C4-2B (cell line): ENCODE data around the gene ZSCAN10.

Experiments used
- H3K27ac ChIP-seq: fragments of 450-650 bp; 2 replicates; pipeline ENCODE4 v1.5.1; 2017
- CTCF ChIP-seq: fragments of 450-650 bp; conservative IDR thresholded peaks from 2 replicates; pipeline ENCODE4 v1.5.1; 2017; ENCODE audit warnings: mild to moderate bottlenecking
- ZFX ChIP-seq: fragments of 450-650 bp; IDR thresholded peaks from 2 replicates; pipeline ENCODE4 v1.6.1; 2017

Gene ZSCAN10

DNA sequence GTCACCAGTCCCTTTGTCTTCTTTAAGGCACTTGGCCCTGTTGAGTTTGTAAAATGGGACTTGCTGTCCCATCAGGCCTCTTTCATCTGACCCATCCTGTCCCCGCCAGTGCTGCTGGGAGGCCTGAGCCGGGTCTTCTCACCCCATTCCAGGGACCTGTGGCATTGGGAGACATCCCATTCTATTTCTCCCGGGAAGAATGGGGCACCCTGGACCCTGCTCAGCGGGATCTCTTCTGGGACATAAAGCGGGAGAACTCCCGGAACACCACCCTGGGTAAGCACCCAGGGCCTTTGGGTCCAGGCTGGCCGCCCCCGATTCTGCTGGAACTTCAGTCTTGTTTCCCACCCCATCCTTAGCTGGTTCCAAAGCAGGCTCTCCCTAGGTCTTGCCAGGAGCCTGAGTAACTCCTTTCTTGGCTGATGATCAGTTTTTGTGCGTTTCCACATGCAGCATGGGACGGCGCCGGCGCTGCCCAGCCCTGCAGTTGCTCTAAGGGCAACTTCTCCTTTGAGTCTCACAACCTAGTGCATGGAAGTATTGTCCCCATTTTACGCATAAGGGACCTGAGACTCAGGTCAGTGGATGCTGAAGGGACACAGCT lies 39.8 kb upstream of the ZSCAN10 start:
- TF ChIP-seq ZFX = no peak
- no peak for TF ChIP-seq CTCF
- H3K27ac ChIP-seq = no peak overlapping the region

DNA sequence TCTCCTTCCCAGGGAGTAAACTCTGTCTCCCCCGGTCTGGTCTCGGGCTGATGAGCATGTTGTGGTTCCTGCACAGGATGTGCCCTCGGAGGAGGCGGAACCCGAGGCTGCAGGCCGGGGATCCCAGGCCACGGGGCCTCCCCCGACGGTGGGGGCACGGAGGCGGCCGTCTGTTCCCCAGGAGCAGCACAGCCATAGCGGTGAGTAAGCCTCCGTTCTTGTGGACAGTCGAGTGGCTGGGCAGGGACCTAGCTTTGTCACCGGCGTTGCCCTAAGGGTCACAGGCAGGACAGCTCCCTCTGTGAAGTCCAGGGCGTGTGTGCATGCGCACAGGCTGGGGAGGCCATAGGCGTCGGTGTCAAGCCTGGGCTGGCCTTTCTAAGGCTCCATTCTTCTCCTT lies 39.2 kb upstream of the ZSCAN10 start:
- TF ChIP-seq ZFX = no peak
- H3K27ac ChIP-seq = no peak overlapping the region

DNA sequence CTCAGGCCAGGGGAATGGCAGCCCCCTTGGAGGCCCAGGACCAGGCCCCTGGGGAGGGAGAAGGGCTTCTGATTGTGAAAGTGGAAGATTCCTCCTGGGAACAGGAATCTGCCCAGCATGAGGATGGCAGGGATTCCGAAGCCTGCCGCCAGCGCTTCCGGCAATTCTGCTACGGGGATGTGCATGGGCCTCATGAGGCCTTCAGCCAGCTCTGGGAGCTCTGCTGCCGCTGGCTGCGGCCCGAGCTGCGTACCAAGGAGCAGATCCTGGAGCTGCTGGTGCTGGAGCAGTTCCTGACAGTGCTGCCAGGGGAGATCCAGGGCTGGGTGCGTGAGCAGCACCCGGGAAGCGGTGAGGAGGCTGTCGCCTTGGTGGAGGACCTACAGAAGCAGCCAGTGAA lies 38.2 kb upstream of the ZSCAN10 start:
- no peak overlapping the region for H3K27ac ChIP-seq
- TF ChIP-seq CTCF (no peak), ZFX (no peak)

- TF ChIP-seq CTCF (no peak), ZFX (no peak)
- H3K27ac ChIP-seq = peak overlapping the region; percentile 85
Observed at GRCh38 chr16:3135126-3135715, 36.1 kb upstream of the ZSCAN10 start.

GRCh38 chr16:3134338-3135125 lies 35.4 kb upstream of the ZSCAN10 start, which contains the start of gene ZNF213:
ZNF213 (plus strand) TSS chr16:3135029; CDS start chr16:3137281, 2,252 bp downstream.
- TF ChIP-seq ZFX (peak; percentile 83), CTCF (no peak)

GRCh38 chr16:3133844-3134243 lies 34.8 kb upstream of the ZSCAN10 start:
- peak overlapping the region; percentile 85 for H3K27ac ChIP-seq
- no peak for TF ChIP-seq CTCF
- no peak for TF ChIP-seq ZFX

More at GRCh38 chr16:3134338-3135125, 35.4 kb upstream of the ZSCAN10 start, which contains the start of gene ZNF213:
- H3K27ac ChIP-seq = peak within 1 kb of the TSS; percentile 85

DNA sequence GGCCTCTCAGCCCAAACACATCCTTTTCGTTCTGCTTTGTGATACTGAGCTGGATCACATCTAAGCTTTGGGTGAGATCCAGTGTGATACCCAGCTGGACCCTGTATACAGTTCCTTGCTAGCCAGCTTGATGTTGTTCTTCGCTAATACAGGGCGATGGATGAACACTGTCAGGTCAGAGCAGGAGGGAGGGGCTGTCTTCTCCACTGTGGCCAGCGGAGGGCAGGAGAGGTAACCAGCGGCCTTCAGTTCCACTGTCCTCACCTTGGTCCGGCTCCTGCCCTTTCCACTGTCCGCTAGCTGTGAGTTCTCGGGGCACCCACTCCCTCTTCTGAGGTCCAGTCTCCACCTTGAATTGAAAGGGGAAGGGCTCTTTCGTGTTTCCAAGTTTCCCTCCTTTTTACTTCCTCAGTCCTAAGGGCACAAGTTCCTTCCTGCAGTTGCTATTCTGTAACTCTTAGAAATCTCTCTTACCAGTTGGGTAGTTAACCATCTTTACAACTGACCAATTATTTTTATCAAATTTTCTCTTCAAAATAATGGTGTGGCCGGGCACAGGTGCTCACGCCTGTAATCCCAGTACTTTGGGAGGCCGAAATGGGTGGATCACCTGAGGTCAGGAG lies 32.8 kb upstream of the ZSCAN10 start:
- TF ChIP-seq ZFX (no peak), CTCF (peak; percentile 78)
- H3K27ac ChIP-seq = no peak overlapping the region
